ENCODE data around the gene PBLD. TPM values are rescaled to one million over a fixed set of nuclear protein-coding genes. Genes with fewer than 3 reads are reported as not detected.

PBLD gene
- polyA plus RNA-seq, 1 experiment, result 1.1 TPM

DNA sequence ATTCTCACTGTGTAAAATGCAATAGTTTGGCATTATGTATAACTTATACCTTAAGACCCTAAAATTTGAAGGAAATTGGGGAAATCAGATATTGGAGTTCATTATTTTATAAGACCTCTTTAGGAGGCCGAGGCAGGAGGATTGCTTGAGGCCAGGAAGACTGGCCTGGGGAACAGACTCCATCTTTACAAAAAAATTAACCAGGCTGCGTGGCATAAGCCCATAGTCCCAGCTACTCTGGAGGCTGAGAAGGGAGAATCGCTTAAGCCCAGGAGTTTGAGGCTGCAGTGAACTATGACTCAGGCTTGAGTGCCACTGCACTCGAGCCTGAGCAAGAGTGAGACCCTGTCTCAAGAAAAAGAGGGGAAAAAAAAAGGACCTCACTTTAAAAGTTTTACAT is 14.0 kb upstream of the PBLD start:
- TF ChIP-seq, protein P1, sequence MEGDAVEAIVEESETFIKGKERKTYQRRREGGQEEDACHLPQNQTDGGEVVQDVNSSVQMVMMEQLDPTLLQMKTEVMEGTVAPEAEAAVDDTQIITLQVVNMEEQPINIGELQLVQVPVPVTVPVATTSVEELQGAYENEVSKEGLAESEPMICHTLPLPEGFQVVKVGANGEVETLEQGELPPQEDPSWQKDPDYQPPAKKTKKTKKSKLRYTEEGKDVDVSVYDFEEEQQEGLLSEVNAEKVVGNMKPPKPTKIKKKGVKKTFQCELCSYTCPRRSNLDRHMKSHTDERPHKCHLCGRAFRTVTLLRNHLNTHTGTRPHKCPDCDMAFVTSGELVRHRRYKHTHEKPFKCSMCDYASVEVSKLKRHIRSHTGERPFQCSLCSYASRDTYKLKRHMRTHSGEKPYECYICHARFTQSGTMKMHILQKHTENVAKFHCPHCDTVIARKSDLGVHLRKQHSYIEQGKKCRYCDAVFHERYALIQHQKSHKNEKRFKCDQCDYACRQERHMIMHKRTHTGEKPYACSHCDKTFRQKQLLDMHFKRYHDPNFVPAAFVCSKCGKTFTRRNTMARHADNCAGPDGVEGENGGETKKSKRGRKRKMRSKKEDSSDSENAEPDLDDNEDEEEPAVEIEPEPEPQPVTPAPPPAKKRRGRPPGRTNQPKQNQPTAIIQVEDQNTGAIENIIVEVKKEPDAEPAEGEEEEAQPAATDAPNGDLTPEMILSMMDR (IDR thresholded peaks at IDR 0.05; ENCODE audit: insufficient read depth, low read depth, low read length), result no peak
- peaks cover under 1% of the 10 kb centered on the region for H3K36me3 ChIP-seq (ENCODE audit: control insufficient read depth, insufficient read depth, low read length)
- POLR2A ChIA-PET, result no interaction called here
- no peak for DNase-seq (ENCODE audit: low read depth)
- no peak overlapping the region for H3K4me3 ChIP-seq (ENCODE audit: low read depth, low read length)
- CTCF ChIA-PET, result interaction anchor here (0.6 to 2.3 kb wide), 3 partner anchors 12 to 575 kb away, joined by 3 to 15 read pairs (median 6); partner anchors contain the start of gene PBLD
- no peaks in the 10 kb centered on the region for H3K27me3 ChIP-seq (ENCODE audit: control insufficient read depth, insufficient read depth, low read length)

DNA sequence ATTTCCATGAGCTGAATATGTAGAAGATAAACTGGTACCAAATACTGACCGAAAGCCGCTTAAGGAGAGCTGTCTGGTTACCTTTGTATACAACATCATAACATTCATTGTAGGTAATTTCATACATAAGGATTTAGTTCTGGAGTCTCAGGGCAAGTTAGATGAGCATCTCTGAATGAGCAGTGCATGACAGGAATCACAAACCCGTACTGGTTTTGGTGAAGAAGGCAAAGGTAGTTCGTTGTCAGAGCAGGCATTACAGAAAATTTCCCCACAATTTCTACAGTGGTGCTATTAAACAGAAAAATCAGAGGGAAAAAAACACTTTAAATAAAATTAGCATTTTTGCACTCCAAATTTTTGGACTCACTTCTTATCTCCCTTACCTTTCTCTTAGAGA is 12.9 kb upstream of the PBLD start:
- TF ChIP-seq, protein P1 (IDR thresholded peaks at IDR 0.05; ENCODE audit: insufficient read depth, low read depth, low read length), result no peak
- H3K4me3 ChIP-seq (ENCODE audit: low read depth, low read length), result no peak overlapping the region
- POLR2A ChIA-PET, result no interaction called here
- peaks cover 6% of the 10 kb centered on the region for H3K36me3 ChIP-seq (ENCODE audit: control insufficient read depth, insufficient read depth, low read length)
- CTCF ChIA-PET, result interaction anchor here (0.6 to 1.3 kb wide), 2 partner anchors 10 to 133 kb away, joined by 3 to 4 read pairs; no protein-coding TSS in a partner anchor
- no peak for DNase-seq (ENCODE audit: low read depth)
- H3K27me3 ChIP-seq (ENCODE audit: control insufficient read depth, insufficient read depth, low read length), result no peaks in the 10 kb centered on the region

DNA sequence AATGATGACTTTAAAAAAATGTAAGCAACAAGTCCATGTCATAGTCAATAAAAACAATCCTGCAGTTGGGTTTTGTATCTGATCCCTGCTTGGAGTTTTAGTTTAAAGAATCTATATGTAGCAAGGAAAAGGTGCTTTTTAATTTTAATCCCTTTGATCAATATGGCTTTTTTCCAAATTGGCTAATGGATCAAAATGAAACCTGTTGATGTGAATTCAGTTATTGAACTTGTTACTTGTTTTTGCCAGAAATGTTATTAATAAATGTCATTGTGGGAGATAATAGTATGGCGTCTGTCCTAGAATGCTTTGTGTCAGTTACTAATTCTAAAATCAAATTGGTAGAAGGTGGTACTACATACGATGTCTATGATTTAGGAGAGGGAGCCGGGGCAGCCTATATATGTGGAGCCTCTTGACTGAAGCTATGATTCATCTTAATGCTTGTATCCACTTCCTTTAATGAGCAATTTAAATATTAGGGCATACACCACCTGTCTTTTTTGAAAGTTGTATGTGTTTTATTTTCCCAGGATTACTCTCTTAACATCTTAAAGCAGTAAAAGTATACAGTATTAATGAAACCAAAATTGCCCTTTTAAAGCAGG is 10.3 kb upstream of the PBLD start:
- peaks cover 11% of the 10 kb centered on the region for H3K36me3 ChIP-seq (ENCODE audit: control insufficient read depth, insufficient read depth, low read length)
- CTCF ChIA-PET, result no interaction called here
- H3K4me3 ChIP-seq (ENCODE audit: low read depth, low read length), result no peak overlapping the region
- TF ChIP-seq, protein P1 (IDR thresholded peaks at IDR 0.05; ENCODE audit: insufficient read depth, low read depth, low read length), result no peak
- H3K27me3 ChIP-seq (ENCODE audit: control insufficient read depth, insufficient read depth, low read length), result no peaks in the 10 kb centered on the region
- no peak for DNase-seq (ENCODE audit: low read depth)
- POLR2A ChIA-PET, result no interaction called here

DNA sequence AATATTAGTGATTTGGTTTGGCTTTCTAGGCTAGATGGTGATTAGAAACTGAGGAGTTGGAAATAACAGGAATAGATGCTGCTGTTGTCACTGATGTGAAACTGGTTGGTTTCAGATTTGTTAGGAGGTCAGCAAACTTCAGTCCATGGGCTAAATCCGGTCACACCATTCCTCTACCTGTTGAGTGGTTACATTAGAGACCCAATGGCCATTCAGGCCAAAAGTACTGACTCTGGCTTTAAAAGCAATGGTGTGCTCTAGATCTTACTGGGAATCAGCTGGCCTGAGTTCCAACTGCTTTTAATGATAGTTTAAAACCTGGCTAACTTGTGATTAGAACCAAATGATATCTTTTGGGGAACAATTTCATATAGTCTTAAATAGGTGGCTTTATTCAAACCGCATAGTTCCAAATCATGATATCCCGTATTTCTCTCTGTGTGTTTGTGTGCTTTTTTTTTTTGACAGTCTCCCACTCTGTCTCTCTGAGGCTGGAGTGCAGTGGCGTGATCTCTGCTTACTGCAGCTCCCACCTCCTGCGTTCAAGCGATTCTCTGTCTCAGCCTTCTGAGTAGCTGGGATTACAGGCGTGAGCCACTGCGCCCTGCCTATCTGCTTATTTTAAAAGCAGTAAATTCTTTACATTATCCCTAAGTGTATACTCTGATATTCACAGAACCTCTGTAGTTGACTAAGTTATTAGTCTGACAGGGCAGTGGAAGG is 7.8 kb upstream of the PBLD start:
- CTCF ChIA-PET, result interaction anchor here (2.0 kb wide), 1 partner anchor 8 kb away, joined by 8 read pairs; no protein-coding TSS in a partner anchor
- H3K36me3 ChIP-seq (ENCODE audit: control insufficient read depth, insufficient read depth, low read length), result peaks cover 11% of the 10 kb centered on the region

DNA sequence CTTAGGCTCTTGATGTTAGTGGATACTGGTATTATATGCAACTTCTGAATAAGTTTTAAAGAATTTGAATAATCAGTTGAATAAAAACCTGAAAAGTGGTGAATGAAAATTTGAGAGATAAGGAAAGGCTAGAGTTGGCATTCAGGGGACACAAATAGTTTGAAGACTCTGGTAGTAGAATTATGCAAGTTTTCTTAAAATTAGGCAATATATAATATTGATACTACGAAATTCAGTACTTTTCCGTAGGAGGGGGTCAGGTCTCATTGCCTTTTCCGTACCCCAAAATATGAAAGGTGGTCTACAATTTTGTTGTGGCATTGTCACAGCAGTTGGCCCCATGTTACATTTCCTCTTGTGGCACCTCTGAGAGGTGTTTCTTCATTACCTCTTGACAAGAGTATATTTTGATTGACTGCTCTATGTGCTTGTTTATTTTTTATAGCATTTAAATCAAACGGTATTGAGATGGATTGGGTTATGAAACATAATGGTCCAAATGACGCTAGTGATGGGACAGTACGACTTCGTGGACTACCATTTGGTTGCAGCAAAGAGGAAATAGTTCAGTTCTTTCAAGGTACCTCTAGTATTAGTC is 4.1 kb upstream of the PBLD start:
- TF ChIP-seq, protein P1 (IDR thresholded peaks at IDR 0.05; ENCODE audit: insufficient read depth, low read depth, low read length), result no peak
- Histone ChIP-seq H3K4me3 (ENCODE audit: low read depth, low read length) (no peak overlapping the region), H3K36me3 (ENCODE audit: control insufficient read depth, insufficient read depth, low read length) (peaks cover 11% of the 10 kb centered on the region), H3K27me3 (ENCODE audit: control insufficient read depth, insufficient read depth, low read length) (no peaks in the 10 kb centered on the region)
- DNase-seq (ENCODE audit: low read depth), result no peak
- ChIA-PET POLR2A (no interaction called here), CTCF (no interaction called here)

More for the DNA sequence above, 7.8 kb upstream of the PBLD start:
- TF ChIP-seq, protein P1 (IDR thresholded peaks at IDR 0.05; ENCODE audit: insufficient read depth, low read depth, low read length), result no peak
- Histone ChIP-seq H3K27me3 (ENCODE audit: control insufficient read depth, insufficient read depth, low read length) (no peaks in the 10 kb centered on the region), H3K4me3 (ENCODE audit: low read depth, low read length) (no peak overlapping the region)
- POLR2A ChIA-PET, result no interaction called here
- no peak for DNase-seq (ENCODE audit: low read depth)

All from BJ (cell line).